GM12875 (cell line): ENCODE results near the gene LHX2.
A peak's percentile ranks its signal among the peaks of the same experiment; 100 is the strongest.

ENCODE experiments used
- H3K4me3 ChIP-seq: one replicate; pipeline ENCODE4 v1.5.1; 2011; ENCODE audit warnings: low read depth, low read length, control low read depth
- CTCF ChIP-seq: IDR thresholded peaks from 2 replicates; pipeline ENCODE4 v1.5.1; 2011; ENCODE audit warnings: low read depth, mild to moderate bottlenecking, control low read depth, inconsistent platforms, low read length, moderate library complexity, borderline replicate concordance; ENCODE audit not compliant: insufficient read depth

Gene LHX2

GRCh38 chr9:124038239-124038638 is 26.7 kb downstream of the LHX2 start:
- TF ChIP-seq CTCF, result no peak
- H3K4me3 ChIP-seq, result no peak overlapping the region

GRCh38 chr9:124038790-124039633 is 27.4 kb downstream of the LHX2 start:
- no peak for TF ChIP-seq CTCF
- no peak overlapping the region for H3K4me3 ChIP-seq

- H3K4me3 ChIP-seq, result no peak overlapping the region
- no peak for TF ChIP-seq CTCF
Observed at GRCh38 chr9:124040186-124040931, 28.8 kb downstream of the LHX2 start.

GRCh38 chr9:124040935-124041816 is 29.6 kb downstream of the LHX2 start:
- H3K4me3 ChIP-seq, result peak overlapping the region; percentile 27
- peak; percentile 98 for TF ChIP-seq CTCF

GRCh38 chr9:124041817-124042116 is 30.2 kb downstream of the LHX2 start:
- no peak for TF ChIP-seq CTCF
- no peak overlapping the region for H3K4me3 ChIP-seq

GRCh38 chr9:124042201-124042721 is 30.7 kb downstream of the LHX2 start:
- no peak for TF ChIP-seq CTCF
- no peak overlapping the region for H3K4me3 ChIP-seq
